Neural cell (in vitro differentiated cells): ENCODE results near the gene STK24. TPM values are rescaled to one million over a fixed set of nuclear protein-coding genes. Genes with fewer than 3 reads are reported as not detected.

ENCODE experiments used
- H2AFZ ChIP-seq: fragments of 200-600, 300-800 bp; sonication (generic), shearing (Covaris generic); 2 replicates; pipeline ENCODE4 v1.6.0; 2014; ENCODE audit warnings: low read depth, mild to moderate bottlenecking, antibody characterized with exemption, low read length, moderate library complexity
- H3F3A ChIP-seq: fragments of 200-600 bp; shearing (Covaris generic); 2 replicates; pipeline ENCODE4 v1.6.1; 2016; ENCODE audit warnings: mild to moderate bottlenecking, moderate library complexity, mixed read lengths, antibody characterized with exemption, low read length; ENCODE audit not compliant: insufficient read depth, poor library complexity, severe bottlenecking
- H3K27ac ChIP-seq: fragments of 200-600, 300-800 bp; sonication (generic), shearing (Covaris generic); 2 replicates; pipeline ENCODE4 v1.5.1; 2014; ENCODE audit warnings: mild to moderate bottlenecking, low read length, moderate library complexity
- H3K27me3 ChIP-seq: fragments of 300-800, 200-600 bp; sonication (generic), shearing (Covaris generic); 2 replicates; pipeline ENCODE4 v1.6.0; 2014; ENCODE audit warnings: mild to moderate bottlenecking, low read depth, low read length, moderate library complexity; ENCODE audit not compliant: insufficient read depth
- H3K36me3 ChIP-seq: fragments of 300-800, 200-600 bp; sonication (generic), shearing (Covaris generic); 2 replicates; pipeline ENCODE4 v1.5.1; 2014; ENCODE audit warnings: mild to moderate bottlenecking, antibody characterized with exemption, low read length, moderate library complexity; ENCODE audit not compliant: insufficient read depth
- H3K4me2 ChIP-seq: fragments of 300-800, 200-600 bp; sonication (generic), shearing (Covaris generic); 2 replicates; pipeline ENCODE4 v1.6.0; 2014; ENCODE audit warnings: mild to moderate bottlenecking, low read length
- H3K4me3 ChIP-seq: fragments of 300-800, 200-600 bp; sonication (generic), shearing (Covaris generic); 2 replicates; pipeline ENCODE4 v1.5.1; 2014; ENCODE audit warnings: mild to moderate bottlenecking, low read length, moderate library complexity
- H3K79me2 ChIP-seq: fragments of 200-600 bp; shearing (Covaris generic); replicated peaks from 2 replicates; pipeline ENCODE4 v1.6.0; 2014; ENCODE audit warnings: mild to moderate bottlenecking, low read length, moderate library complexity; ENCODE audit not compliant: insufficient read depth
- H3K9ac ChIP-seq: fragments of 300-800, 200-600 bp; sonication (generic), shearing (Covaris generic); 2 replicates; pipeline ENCODE4 v1.6.1; 2016; ENCODE audit warnings: mild to moderate bottlenecking, low read length, mixed read lengths
- H3K9me2 ChIP-seq: fragments of 200-600 bp; shearing (Covaris generic); 2 replicates; pipeline ENCODE4 v1.6.1; 2016; ENCODE audit warnings: mild to moderate bottlenecking, low read length, mixed read lengths; ENCODE audit not compliant: insufficient read depth
- H3K9me3 ChIP-seq: fragments of 200-600, 300-800 bp; sonication (generic), shearing (Covaris generic); 2 replicates; pipeline ENCODE4 v1.6.1; 2016; ENCODE audit warnings: mild to moderate bottlenecking, mixed run types, low read length, moderate library complexity, mixed read lengths
- H4K20me1 ChIP-seq: fragments of 200-600 bp; shearing (Covaris generic); 2 replicates; pipeline ENCODE4 v1.6.1; 2016; ENCODE audit warnings: mild to moderate bottlenecking, mixed run types; ENCODE audit not compliant: insufficient read depth
- CTCF ChIP-seq: fragments of 450-650 bp; IDR thresholded peaks from 2 replicates; pipeline ENCODE4 v1.5.1; 2014; ENCODE audit warnings: antibody characterized with exemption, mild to moderate bottlenecking, moderate library complexity; ENCODE audit not compliant: poor library complexity, severe bottlenecking
- EP300 ChIP-seq: fragments of 450-650 bp; conservative IDR thresholded peaks from 2 replicates; pipeline ENCODE4 v1.6.1; 2014; ENCODE audit warnings: antibody characterized with exemption, mild to moderate bottlenecking, moderate library complexity; ENCODE audit not compliant: poor library complexity, severe bottlenecking
- EZH2 ChIP-seq: fragments of 200-600, 300-800 bp; shearing (Covaris generic), sonication (generic); IDR thresholded peaks from 2 replicates; pipeline ENCODE4 v1.6.1; 2014; ENCODE audit warnings: antibody characterized with exemption, low read length, borderline replicate concordance, mild to moderate bottlenecking; ENCODE audit not compliant: insufficient read depth, poor library complexity, severe bottlenecking
- MXI1 ChIP-seq: fragments of 450-650 bp; conservative IDR thresholded peaks from 2 replicates; pipeline ENCODE4 v1.6.1; 2014; ENCODE audit warnings: antibody characterized with exemption, mild to moderate bottlenecking; ENCODE audit not compliant: poor library complexity, severe bottlenecking
- POLR2AphosphoS5 ChIP-seq: IDR thresholded peaks from 2 replicates; pipeline ENCODE4 v1.6.1; 2012
- RAD21 ChIP-seq: fragments of 450-650 bp; conservative IDR thresholded peaks from 2 replicates; pipeline ENCODE4 v1.6.1; 2014; ENCODE audit warnings: antibody characterized with exemption, mild to moderate bottlenecking, moderate library complexity
- REST ChIP-seq: IDR thresholded peaks from 2 replicates; pipeline ENCODE4 v1.6.1; 2012; ENCODE audit warnings: borderline replicate concordance
- SMC3 ChIP-seq: fragments of 450-650 bp; conservative IDR thresholded peaks from 2 replicates; pipeline ENCODE4 v1.6.1; 2014; ENCODE audit warnings: antibody characterized with exemption, mild to moderate bottlenecking, moderate library complexity; ENCODE audit not compliant: poor library complexity
- TAF1 ChIP-seq: IDR thresholded peaks from 2 replicates; pipeline ENCODE4 v1.6.1; 2012; ENCODE audit warnings: low read depth
- polyA plus RNA-seq: library from polyadenylated mRNA; depleted of rRNA; stranded (reverse); fragments of >200 nt; gene quantifications from 2 replicates; pipeline ENCODE4 v1.2.3, GENCODE V29; 2014

The STK24 gene
- polyA plus RNA-seq, 1 donor from 2014 or later, result 66.0 TPM

- H3K9ac ChIP-seq, result no peak overlapping the region
- no peaks in the 10 kb centered on the region for H3K9me3 ChIP-seq
- no peaks in the 10 kb centered on the region for H3K27me3 ChIP-seq
- TF ChIP-seq TAF1 (no peak), SMC3 (no peak), RAD21 (no peak), EZH2 (no peak), EP300 (no peak), POLR2AphosphoS5 (no peak), CTCF (no peak), REST (no peak), MXI1 (no peak)
- H3K9me2 ChIP-seq, result no peaks in the 10 kb centered on the region
- H3K4me2 ChIP-seq, result no peak overlapping the region
- no peaks in the 10 kb centered on the region for H4K20me1 ChIP-seq
- H3K79me2 ChIP-seq, result peaks cover 74% of the 10 kb centered on the region
- no peaks in the 10 kb centered on the region for H3F3A ChIP-seq
- H2AFZ ChIP-seq, result no peak overlapping the region
- no peak overlapping the region for H3K4me3 ChIP-seq
- no peaks in the 10 kb centered on the region for H3K36me3 ChIP-seq
- no peak overlapping the region for H3K27ac ChIP-seq
Measured at GRCh38 chr13:98563071-98563470, 13.8 kb downstream of the STK24 start.

- Histone ChIP-seq H3K27ac (no peak overlapping the region), H4K20me1 (no peaks in the 10 kb centered on the region)
- TF ChIP-seq POLR2AphosphoS5 (no peak), MXI1 (no peak), RAD21 (no peak), EZH2 (no peak), CTCF (no peak), SMC3 (no peak), EP300 (no peak), REST (no peak), TAF1 (no peak)
Measured at GRCh38 chr13:98559169-98559568, 17.7 kb downstream of the STK24 start.

More at GRCh38 chr13:98559169-98559568, 17.7 kb downstream of the STK24 start:
- Histone ChIP-seq H3K4me2 (no peak overlapping the region), H3K4me3 (no peak overlapping the region), H3K27me3 (no peaks in the 10 kb centered on the region), H3K36me3 (no peaks in the 10 kb centered on the region), H3K79me2 (peaks cover 58% of the 10 kb centered on the region), H2AFZ (no peak overlapping the region), H3K9me3 (no peaks in the 10 kb centered on the region), H3K9ac (no peak overlapping the region), H3K9me2 (no peaks in the 10 kb centered on the region), H3F3A (no peaks in the 10 kb centered on the region)
